HepG2 (cell line): ENCODE data around the gene BZW1. TPM values are rescaled to one million over a fixed set of nuclear protein-coding genes. Genes with fewer than 3 reads are reported as not detected.

Source experiments
- ATAC-seq: fragments of 200-7000 bp; cut with Tn5 transposase; 3 replicates; pipeline ENCODE4 v1.9.1; 2020; ENCODE audit warnings: mild to moderate bottlenecking, moderate library complexity
- BruUV-seq: library from RNA; stranded (reverse); fragments of 400-500 nt; replicated peaks from 2 replicates; lab custom pipeline; 2021; lab: Mats Ljungman, UMichigan
- CTCF ChIA-PET: fragments of 300-600 bp; formaldehyde crosslinking; extraction: SDS; loops from one replicate; lab custom pipeline; 2021; ENCODE audit warnings: low total read pairs, inconsistent platforms, low intra/inter-chr PET ratio; lab: Yijun Ruan, JAX
- POLR2A ChIA-PET: fragments of 350-600 bp; sonication (Branson Sonifier 250); formaldehyde crosslinking; loops from one replicate; lab custom pipeline; 2020; ENCODE audit warnings: antibody characterized with exemption, inconsistent platforms; lab: Yijun Ruan, JAX
- DNase-seq: peaks from one replicate; pipeline ENCODE4 v3.0.0-alpha.2; 2015; ENCODE audit warnings: low spot score
- FAIRE-seq: peaks from 3 replicates; lab custom pipeline; 2011; peaks lifted over from hg19 to GRCh38; lab: Jason Lieb, UNC
- H2AFZ ChIP-seq: one replicate; pipeline ENCODE4 v1.6.1; 2011; ENCODE audit warnings: low read length, inconsistent platforms
- H3K27ac ChIP-seq: fragments of 300-600 bp; 3 replicates; pipeline ENCODE4 v1.8.0; 2011; ENCODE audit warnings: mixed run types, mild to moderate bottlenecking, mixed read lengths, low read length, inconsistent platforms; ENCODE audit not compliant: insufficient read depth; ENCODE audit errors: extremely low read length
- H3K27me3 ChIP-seq, 2 experiments: fragments of 200-600 bp in 1 of 2; 2 replicates in 1 of 2; 3 replicates in 1 of 2; pipeline versions ENCODE4 v1.6.0 to v1.8.0; 2011; ENCODE audit warnings: low read length in 2 of 2, mild to moderate bottlenecking in 2 of 2, moderate library complexity in 2 of 2, inconsistent platforms in 1 of 2; ENCODE audit not compliant: insufficient read depth in 2 of 2, control insufficient read depth in 1 of 2
- H3K36me3 ChIP-seq, 2 experiments: fragments of 200-600 bp in 1 of 2; replicated peaks in 1 of 2; 2 replicates in 1 of 2; 3 replicates in 1 of 2; pipeline versions ENCODE4 v1.5.1 to v1.8.0; 2011; ENCODE audit warnings: low read length in 2 of 2, inconsistent platforms in 1 of 2; ENCODE audit not compliant: insufficient read depth in 2 of 2, control insufficient read depth in 1 of 2
- H3K4me1 ChIP-seq: 2 replicates; pipeline ENCODE4 v1.5.1; 2012; ENCODE audit warnings: low read length, inconsistent platforms; ENCODE audit not compliant: insufficient read depth
- H3K4me2 ChIP-seq: 2 replicates; pipeline ENCODE4 v1.6.0; 2011; ENCODE audit warnings: low read depth, low read length, inconsistent platforms
- H3K4me3 ChIP-seq, 3 experiments: fragments of 200-600 bp in 1 of 3; sonication (generic), shearing (Covaris generic) in 1 of 3; replicated peaks in 1 of 3; 2 replicates each; pipeline ENCODE4 v1.5.1; 2011 to 2016; ENCODE audit warnings: low read length in 3 of 3, inconsistent platforms in 2 of 3, low read depth in 2 of 3, mild to moderate bottlenecking in 2 of 3, control low read depth in 1 of 3, mixed read lengths in 1 of 3; ENCODE audit not compliant: insufficient read depth in 1 of 3
- H3K79me2 ChIP-seq: one replicate; pipeline ENCODE4 v1.6.1; 2011; ENCODE audit warnings: low read length, inconsistent platforms; ENCODE audit not compliant: insufficient read depth
- H3K9ac ChIP-seq: 2 replicates; pipeline ENCODE4 v1.6.0; 2011; ENCODE audit warnings: mild to moderate bottlenecking, low read depth, low read length, inconsistent platforms; ENCODE audit not compliant: insufficient read depth
- H3K9me3 ChIP-seq: 2 replicates; pipeline ENCODE4 v1.5.1; 2012; ENCODE audit warnings: mild to moderate bottlenecking, low read length
- H4K20me1 ChIP-seq: 2 replicates; pipeline ENCODE4 v1.6.0; 2011; ENCODE audit warnings: inconsistent platforms, mild to moderate bottlenecking, low read length, moderate library complexity; ENCODE audit not compliant: insufficient read depth
- MBD4 ChIP-seq: IDR thresholded peaks from 2 replicates; pipeline ENCODE4 v1.6.1; 2012; ENCODE audit warnings: low read length, inconsistent platforms, borderline replicate concordance
- MEIS1 ChIP-seq: sonication (generic); formaldehyde crosslinking; IDR thresholded peaks from 2 replicates; pipeline ENCODE4 v1.9.0; 2021; ENCODE audit warnings: mild to moderate bottlenecking, missing genetic modification reagents, moderate library complexity, borderline replicate concordance
- MXI1 ChIP-seq: IDR thresholded peaks from 3 replicates; pipeline ENCODE4 v1.6.1; 2012; ENCODE audit warnings: low read depth, low read length, inconsistent platforms, borderline replicate concordance
- NCOA2 ChIP-seq: sonication (generic); formaldehyde crosslinking; IDR thresholded peaks from 2 replicates; pipeline ENCODE4 v1.8.0; 2022; ENCODE audit warnings: inconsistent platforms
- NR2F1 ChIP-seq, 2 experiments: fragments of 450-650 bp in 1 of 2; formaldehyde crosslinking in 1 of 2; IDR thresholded peaks; 2 replicates each; pipeline versions ENCODE4 v1.5.0 to v1.6.1; 2016 to 2020; ENCODE audit warnings: mild to moderate bottlenecking in 1 of 2, missing compliant biosample characterization in 1 of 2, missing genetic modification reagents in 1 of 2, moderate library complexity in 1 of 2
- SOX13 ChIP-seq, 3 experiments: fragments of 450-650 bp in 1 of 3; sonication (generic) in 1 of 3; formaldehyde crosslinking in 1 of 3; IDR thresholded peaks in 2 of 3; conservative IDR thresholded peaks in 1 of 3; 2 replicates each; pipeline versions ENCODE4 v1.5.0 to v1.6.1; 2016 to 2020; ENCODE audit warnings: antibody characterized with exemption in 1 of 3, mild to moderate bottlenecking in 1 of 3, missing compliant biosample characterization in 1 of 3, missing genetic modification reagents in 1 of 3, moderate library complexity in 1 of 3
- WGBS: methylation state at CpG from one replicate; pipeline ENCODE4 v1.1.6; 2017; ENCODE audit warnings: low lambda C conversion rate; 5-methylcytosine and 5-hydroxymethylcytosine counted together
- in situ Hi-C: cut with HindIII; loops from 2 replicates; pipeline ENCODE4 v1.10.0; 2017; ENCODE audit warnings: low pct_unique_long_range_greater_than_20kb; ENCODE audit not compliant: extremely low pct_ligation_motif_present
- intact Hi-C: fragments of 100-400 bp; cut with micrococcal nuclease; formaldehyde crosslinking; loops from one replicate; pipeline ENCODE4 v1.10.0; 2022; ENCODE audit not compliant: unreplicated experiment
- polyA plus RNA-seq, 8 experiments: library from polyadenylated mRNA; depleted of rRNA in 3 of 8; stranded (reverse) in 7 of 8; unstranded in 1 of 8; fragments of >200 nt; fragmentation: Illumina TruSeq in 4 of 8; extraction: Trizol in 4 of 8; gene quantifications; 2 replicates each; pipeline versions ENCODE4 v1.2.1 to v1.2.3, GENCODE V29; 2011 to 2016; ENCODE audit warnings: low read depth in 4 of 8, missing spikeins in 1 of 8, mixed read lengths in 1 of 8; ENCODE audit not compliant: insufficient read depth in 1 of 8
- total RNA-seq, 5 experiments: library from RNA; depleted of rRNA; stranded (reverse); fragments of >200 nt; fragmentation: Illumina TruSeq; extraction: Trizol; gene quantifications; 2 replicates each; pipeline ENCODE4 v1.2.3, GENCODE V29; 2016; ENCODE audit warnings: low read depth in 1 of 5
- TF ChIP-seq, protein P1 (sequence below): sonication (generic); formaldehyde crosslinking; IDR thresholded peaks from 2 replicates; pipeline ENCODE4 v1.4.0; 2020; ENCODE audit warnings: missing genetic modification reagents

BZW1 gene
- total and polyA plus RNA-seq, 2 of the 13 experiments (the other 11 are each of a cell fraction or from before 2014, with no cell fraction given): 106 to 384 TPM

DNA sequence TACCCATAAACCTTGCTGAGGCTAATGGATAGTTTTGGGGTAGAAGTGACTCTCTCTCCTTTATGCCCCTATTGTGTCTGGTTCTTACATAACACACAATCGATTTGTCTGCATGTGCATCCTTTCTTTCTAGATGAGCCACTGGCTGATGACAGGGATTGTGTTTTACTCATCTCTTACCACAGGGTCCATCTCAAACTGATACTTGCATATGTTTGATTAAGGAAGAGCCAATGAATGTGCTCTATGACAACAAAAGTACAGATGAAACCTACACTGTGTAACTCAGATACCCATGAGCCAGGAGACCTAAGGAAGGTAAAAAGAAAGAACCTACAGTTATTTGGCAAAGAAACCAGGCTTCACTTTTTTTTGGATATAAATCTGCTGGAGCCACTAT is 13.2 kb upstream of the BZW1 start:
- no peak overlapping the region for H3K4me3 ChIP-seq

GRCh38 chr2:200800458-200800857 is 11.3 kb upstream of the BZW1 start:
- H3K9me3 ChIP-seq: no peaks in the 10 kb centered on the region
- FAIRE-seq: no peak
- H3K9ac ChIP-seq: no peak overlapping the region
- no peak for ATAC-seq
- DNase-seq: no peak
- H3K79me2 ChIP-seq: no peaks in the 10 kb centered on the region
- ChIA-PET CTCF (no interaction called here), POLR2A (no interaction called here)
- no peaks in the 10 kb centered on the region for H3K36me3 ChIP-seq
- no peak overlapping the region for H3K4me3 ChIP-seq
- TF ChIP-seq NCOA2 (CRISPR knock-in tag) (no peak), MXI1 (no peak), NR2F1 (CRISPR knock-in tag; IDR thresholded peaks at IDR 0.05) (no peak), MBD4 (no peak), MEIS1 (no peak)
- peaks cover 0 to 5% of the 10 kb centered on the region in 2 experiments; a peak in 3 of 5 replicates for H3K27me3 ChIP-seq
- in situ Hi-C loops: loop anchor here (25.0 kb wide), 1 partner anchor 838 kb away; the partner anchor contains the start of genes MAIP1 and TYW5
- no peak overlapping the region for H2AFZ ChIP-seq
- no peaks in the 10 kb centered on the region for H4K20me1 ChIP-seq
- H3K27ac ChIP-seq: no peak overlapping the region
- no TSS peak for BruUV-seq
- peaks cover 17% of the 10 kb centered on the region for H3K4me1 ChIP-seq
- 50% methylated on average over 2 of the region's 2 CpGs for WGBS
- intact Hi-C loops: no loop called here
- no peak overlapping the region for H3K4me2 ChIP-seq

More for the DNA sequence above, 13.2 kb upstream of the BZW1 start:
- intact Hi-C loops: loop anchor here (5.0 kb wide), 2 partner anchors 51 to 86 kb away; no protein-coding TSS in a partner anchor
- in situ Hi-C loops: no loop called here
- Histone ChIP-seq H3K27me3 (no peaks in the 10 kb centered on the region; a peak in 1 of 5 replicates), H3K4me1 (peaks cover 29% of the 10 kb centered on the region), H3K4me2 (no peak overlapping the region), H4K20me1 (no peaks in the 10 kb centered on the region), H3K36me3 (no peaks in the 10 kb centered on the region), H3K27ac (no peak overlapping the region), H3K9ac (no peak overlapping the region), H2AFZ (no peak overlapping the region), H3K79me2 (no peaks in the 10 kb centered on the region), H3K9me3 (no peaks in the 10 kb centered on the region)
- WGBS: 67% methylated on average over 1 of the region's 1 CpG
- ChIA-PET POLR2A (interaction anchor here (1.5 to 2.5 kb wide), 2 partner anchors 12 to 66 kb away, joined by 5 to 8 read pairs; partner anchors contain the start of genes BZW1 and CLK1), CTCF (no interaction called here)
- no peak for DNase-seq
- FAIRE-seq: no peak
- ATAC-seq: no peak
- TF ChIP-seq, protein P1, sequence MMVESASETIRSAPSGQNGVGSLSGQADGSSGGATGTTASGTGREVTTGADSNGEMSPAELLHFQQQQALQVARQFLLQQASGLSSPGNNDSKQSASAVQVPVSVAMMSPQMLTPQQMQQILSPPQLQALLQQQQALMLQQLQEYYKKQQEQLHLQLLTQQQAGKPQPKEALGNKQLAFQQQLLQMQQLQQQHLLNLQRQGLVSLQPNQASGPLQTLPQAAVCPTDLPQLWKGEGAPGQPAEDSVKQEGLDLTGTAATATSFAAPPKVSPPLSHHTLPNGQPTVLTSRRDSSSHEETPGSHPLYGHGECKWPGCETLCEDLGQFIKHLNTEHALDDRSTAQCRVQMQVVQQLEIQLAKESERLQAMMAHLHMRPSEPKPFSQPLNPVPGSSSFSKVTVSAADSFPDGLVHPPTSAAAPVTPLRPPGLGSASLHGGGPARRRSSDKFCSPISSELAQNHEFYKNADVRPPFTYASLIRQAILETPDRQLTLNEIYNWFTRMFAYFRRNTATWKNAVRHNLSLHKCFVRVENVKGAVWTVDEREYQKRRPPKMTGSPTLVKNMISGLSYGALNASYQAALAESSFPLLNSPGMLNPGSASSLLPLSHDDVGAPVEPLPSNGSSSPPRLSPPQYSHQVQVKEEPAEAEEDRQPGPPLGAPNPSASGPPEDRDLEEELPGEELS: no peak
- TF ChIP-seq SOX13 (IDR thresholded peaks at IDR 0.05): 0 out of 2 replicates have a peak, but pooled peaks have one; percentile 15
- peak in 1 of 2 experiments; percentile 33; a peak in 1 of 4 replicates for TF ChIP-seq SOX13 (CRISPR knock-in tag; conservative IDR thresholded peaks at IDR 0.05 in 1 of 2, IDR thresholded peaks at IDR 0.05 in 1 of 2)
- TF ChIP-seq, all 625 proteins: peak for 1
- BruUV-seq: no TSS peak
